Measurements from ENCODE around the gene SPINK2.

The SPINK2 gene

GRCh38 chr4:56821381-56822243, at the start of gene SPINK2:
TSS of gene SPINK2 (minus strand) at chr4:56821701. CDS start at chr4:56821662, 39 bp downstream.
- DNase-seq, result peak; percentile 44

GRCh38 chr4:56870946-56871345, 49.4 kb upstream of the SPINK2 start:
- peak; percentile 43 for DNase-seq

GRCh38 chr4:56863441-56864139, 42.1 kb upstream of the SPINK2 start:
- no peak for DNase-seq

GRCh38 chr4:56861360-56861759, 39.9 kb upstream of the SPINK2 start:
- DNase-seq, result no peak

GRCh38 chr4:56860781-56861180, 39.3 kb upstream of the SPINK2 start:
- DNase-seq, result no peak

- DNase-seq, result no peak
Measured at GRCh38 chr4:56859841-56860240, 38.3 kb upstream of the SPINK2 start.

- no peak for DNase-seq
Measured at GRCh38 chr4:56857601-56858309, 36.3 kb upstream of the SPINK2 start.

- no peak for DNase-seq
Measured at GRCh38 chr4:56856656-56857055, 35.2 kb upstream of the SPINK2 start.

- no peak for DNase-seq
Measured at GRCh38 chr4:56850910-56851309, 29.4 kb upstream of the SPINK2 start.

- DNase-seq, result no peak
Measured at GRCh38 chr4:56844802-56845580, 23.5 kb upstream of the SPINK2 start.

GRCh38 chr4:56843421-56843899, 22.0 kb upstream of the SPINK2 start:
- peak; percentile 9 for DNase-seq

GRCh38 chr4:56840559-56840958, 19.1 kb upstream of the SPINK2 start:
- no peak for DNase-seq

GRCh38 chr4:56828784-56829535, 7.5 kb upstream of the SPINK2 start:
- DNase-seq, result no peak

GRCh38 chr4:56823933-56824600, 2.6 kb upstream of the SPINK2 start:
- no peak for DNase-seq

- DNase-seq, result no peak
Measured at GRCh38 chr4:56818797-56819196, 2.7 kb downstream of the SPINK2 start.

- DNase-seq, result no peak
Measured at GRCh38 chr4:56817840-56818491, 3.5 kb downstream of the SPINK2 start.

- DNase-seq, result no peak
Measured at GRCh38 chr4:56806666-56807065, 14.8 kb downstream of the SPINK2 start.

GRCh38 chr4:56804551-56804950, 16.9 kb downstream of the SPINK2 start:
- no peak for DNase-seq

GRCh38 chr4:56803471-56803870, 18.0 kb downstream of the SPINK2 start:
- peak; percentile 40 for DNase-seq

Measured in DMS79 treated with DMSO at 0.1 percent for 48 hours (cell line).